HepG2 (cell line): ENCODE measurements around the gene GLIPR1L2. TPM values are rescaled to one million over a fixed set of nuclear protein-coding genes. Genes with fewer than 3 reads are reported as not detected.

Experiments
- ATAC-seq: fragments of 200-7000 bp; cut with Tn5 transposase; 3 replicates; pipeline ENCODE4 v1.9.1; 2020; ENCODE audit warnings: mild to moderate bottlenecking, moderate library complexity
- BruUV-seq: library from RNA; stranded (reverse); fragments of 400-500 nt; replicated peaks from 2 replicates; lab custom pipeline; 2021; lab: Mats Ljungman, UMichigan
- CTCF ChIA-PET: fragments of 300-600 bp; formaldehyde crosslinking; extraction: SDS; loops from one replicate; lab custom pipeline; 2021; ENCODE audit warnings: low total read pairs, inconsistent platforms, low intra/inter-chr PET ratio; lab: Yijun Ruan, JAX
- POLR2A ChIA-PET: fragments of 350-600 bp; sonication (Branson Sonifier 250); formaldehyde crosslinking; loops from one replicate; lab custom pipeline; 2020; ENCODE audit warnings: antibody characterized with exemption, inconsistent platforms; lab: Yijun Ruan, JAX
- DNase-seq: peaks from one replicate; pipeline ENCODE4 v3.0.0-alpha.2; 2015; ENCODE audit warnings: low spot score
- FAIRE-seq: peaks from 3 replicates; lab custom pipeline; 2011; peaks lifted over from hg19 to GRCh38; lab: Jason Lieb, UNC
- H2AFZ ChIP-seq: one replicate; pipeline ENCODE4 v1.6.1; 2011; ENCODE audit warnings: low read length, inconsistent platforms
- H3K27ac ChIP-seq: fragments of 300-600 bp; 3 replicates; pipeline ENCODE4 v1.8.0; 2011; ENCODE audit warnings: mixed run types, mild to moderate bottlenecking, mixed read lengths, low read length, inconsistent platforms; ENCODE audit not compliant: insufficient read depth; ENCODE audit errors: extremely low read length
- H3K27me3 ChIP-seq, 2 experiments: fragments of 200-600 bp in 1 of 2; 2 replicates in 1 of 2; 3 replicates in 1 of 2; pipeline versions ENCODE4 v1.6.0 to v1.8.0; 2011; ENCODE audit warnings: low read length in 2 of 2, mild to moderate bottlenecking in 2 of 2, moderate library complexity in 2 of 2, inconsistent platforms in 1 of 2; ENCODE audit not compliant: insufficient read depth in 2 of 2, control insufficient read depth in 1 of 2
- H3K36me3 ChIP-seq, 2 experiments: fragments of 200-600 bp in 1 of 2; replicated peaks in 1 of 2; 2 replicates in 1 of 2; 3 replicates in 1 of 2; pipeline versions ENCODE4 v1.5.1 to v1.8.0; 2011; ENCODE audit warnings: low read length in 2 of 2, inconsistent platforms in 1 of 2; ENCODE audit not compliant: insufficient read depth in 2 of 2, control insufficient read depth in 1 of 2
- H3K4me1 ChIP-seq: 2 replicates; pipeline ENCODE4 v1.5.1; 2012; ENCODE audit warnings: low read length, inconsistent platforms; ENCODE audit not compliant: insufficient read depth
- H3K4me2 ChIP-seq: 2 replicates; pipeline ENCODE4 v1.6.0; 2011; ENCODE audit warnings: low read depth, low read length, inconsistent platforms
- H3K4me3 ChIP-seq, 3 experiments: fragments of 200-600 bp in 1 of 3; sonication (generic), shearing (Covaris generic) in 1 of 3; replicated peaks in 1 of 3; 2 replicates each; pipeline ENCODE4 v1.5.1; 2011 to 2016; ENCODE audit warnings: low read length in 3 of 3, inconsistent platforms in 2 of 3, low read depth in 2 of 3, mild to moderate bottlenecking in 2 of 3, control low read depth in 1 of 3, mixed read lengths in 1 of 3; ENCODE audit not compliant: insufficient read depth in 1 of 3
- H3K79me2 ChIP-seq: one replicate; pipeline ENCODE4 v1.6.1; 2011; ENCODE audit warnings: low read length, inconsistent platforms; ENCODE audit not compliant: insufficient read depth
- H3K9ac ChIP-seq: 2 replicates; pipeline ENCODE4 v1.6.0; 2011; ENCODE audit warnings: mild to moderate bottlenecking, low read depth, low read length, inconsistent platforms; ENCODE audit not compliant: insufficient read depth
- H3K9me3 ChIP-seq: 2 replicates; pipeline ENCODE4 v1.5.1; 2012; ENCODE audit warnings: mild to moderate bottlenecking, low read length
- H4K20me1 ChIP-seq: 2 replicates; pipeline ENCODE4 v1.6.0; 2011; ENCODE audit warnings: inconsistent platforms, mild to moderate bottlenecking, low read length, moderate library complexity; ENCODE audit not compliant: insufficient read depth
- FOXM1 ChIP-seq: sonication (generic); formaldehyde crosslinking; IDR thresholded peaks from 2 replicates; pipeline ENCODE4 v1.5.0; 2020; ENCODE audit warnings: missing genetic modification reagents
- JUND ChIP-seq: sonication (generic); formaldehyde crosslinking; IDR thresholded peaks from 2 replicates; pipeline ENCODE4 v1.8.0; 2022; ENCODE audit warnings: mild to moderate bottlenecking, missing genetic modification reagents
- PHF20 ChIP-seq: sonication (generic); formaldehyde crosslinking; IDR thresholded peaks from 2 replicates; pipeline ENCODE4 v1.5.0; 2020; ENCODE audit warnings: mild to moderate bottlenecking, missing genetic modification reagents
- RARG ChIP-seq: sonication (generic); formaldehyde crosslinking; IDR thresholded peaks from 2 replicates; pipeline ENCODE4 v1.4.0; 2020; ENCODE audit warnings: low read depth, mild to moderate bottlenecking, missing genetic modification reagents
- ZBTB21 ChIP-seq: sonication (generic); formaldehyde crosslinking; IDR thresholded peaks from 2 replicates; pipeline ENCODE4 v1.4.0; 2020; ENCODE audit warnings: missing genetic modification reagents
- WGBS: methylation state at CpG from one replicate; pipeline ENCODE4 v1.1.6; 2017; ENCODE audit warnings: low lambda C conversion rate; 5-methylcytosine and 5-hydroxymethylcytosine counted together
- in situ Hi-C: cut with HindIII; loops from 2 replicates; pipeline ENCODE4 v1.10.0; 2017; ENCODE audit warnings: low pct_unique_long_range_greater_than_20kb; ENCODE audit not compliant: extremely low pct_ligation_motif_present
- intact Hi-C: fragments of 100-400 bp; cut with micrococcal nuclease; formaldehyde crosslinking; loops from one replicate; pipeline ENCODE4 v1.10.0; 2022; ENCODE audit not compliant: unreplicated experiment
- polyA plus RNA-seq, 8 experiments: library from polyadenylated mRNA; depleted of rRNA in 3 of 8; stranded (reverse) in 7 of 8; unstranded in 1 of 8; fragments of >200 nt; fragmentation: Illumina TruSeq in 4 of 8; extraction: Trizol in 4 of 8; gene quantifications; 2 replicates each; pipeline versions ENCODE4 v1.2.1 to v1.2.3, GENCODE V29; 2011 to 2016; ENCODE audit warnings: low read depth in 4 of 8, missing spikeins in 1 of 8, mixed read lengths in 1 of 8; ENCODE audit not compliant: insufficient read depth in 1 of 8
- total RNA-seq, 5 experiments: library from RNA; depleted of rRNA; stranded (reverse); fragments of >200 nt; fragmentation: Illumina TruSeq; extraction: Trizol; gene quantifications; 2 replicates each; pipeline ENCODE4 v1.2.3, GENCODE V29; 2016; ENCODE audit warnings: low read depth in 1 of 5
- TF ChIP-seq, protein P1 (sequence below): conservative IDR thresholded peaks from 2 replicates; pipeline ENCODE4 v1.6.1; 2018; ENCODE audit warnings: missing genetic modification reagents
- TF ChIP-seq, protein P2 (sequence below): sonication (generic); formaldehyde crosslinking; IDR thresholded peaks from 2 replicates; pipeline ENCODE4 v1.5.0; 2020; ENCODE audit warnings: mild to moderate bottlenecking, missing genetic modification reagents
- TF ChIP-seq, protein P3 (sequence below): sonication (generic); formaldehyde crosslinking; IDR thresholded peaks from 2 replicates; pipeline ENCODE4 v1.4.0; 2020; ENCODE audit warnings: missing genetic modification reagents
- TF ChIP-seq, protein P4 (sequence below): sonication (generic); formaldehyde crosslinking; conservative IDR thresholded peaks from 2 replicates; pipeline ENCODE4 v1.4.0; 2020; ENCODE audit warnings: mild to moderate bottlenecking, missing genetic modification reagents, moderate library complexity

The GLIPR1L2 gene
- total and polyA plus RNA-seq, 2 of the 13 experiments (the other 11 are each of a cell fraction or from before 2014, with no cell fraction given): not detected

DNA sequence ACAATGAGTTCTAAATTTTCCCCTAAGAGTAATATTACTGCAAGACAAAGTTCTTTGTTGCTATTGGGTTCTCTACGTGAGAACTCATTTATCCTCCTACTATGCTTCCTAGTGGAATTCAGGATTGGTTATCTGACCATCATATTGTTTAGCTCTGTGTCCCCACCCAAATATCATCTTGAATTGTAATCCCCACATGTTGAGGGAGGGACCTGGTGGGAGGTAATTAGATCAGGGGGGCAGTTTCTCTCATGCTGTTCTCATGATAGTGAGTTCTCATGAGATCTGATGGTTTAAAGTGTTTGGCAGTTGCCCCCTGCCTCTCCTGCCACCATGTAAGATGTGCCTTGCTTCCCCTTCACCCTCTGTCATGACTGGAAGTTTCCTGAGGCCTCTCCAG, 36.6 kb downstream of the GLIPR1L2 start:
- no peak for FAIRE-seq

More for the DNA sequence above, 36.6 kb downstream of the GLIPR1L2 start:
- Histone ChIP-seq H3K4me2 (no peak overlapping the region), H3K9me3 (peaks cover 11% of the 10 kb centered on the region), H3K27me3 (no peaks in the 10 kb centered on the region), H3K36me3 (no peaks in the 10 kb centered on the region), H3K4me3 (no peak overlapping the region), H3K27ac (no peak overlapping the region), H2AFZ (no peak overlapping the region), H3K79me2 (no peaks in the 10 kb centered on the region), H3K9ac (no peak overlapping the region), H4K20me1 (no peaks in the 10 kb centered on the region), H3K4me1 (no peaks in the 10 kb centered on the region)
- ChIA-PET CTCF (no interaction called here), POLR2A (no interaction called here)
- DNase-seq: no peak
- ATAC-seq: no peak
- intact Hi-C loops: no loop called here
- 0% methylated on average over 1 of the region's 1 CpG for WGBS
- TF ChIP-seq PHF20 (CRISPR knock-in tag): no peak
- TF ChIP-seq RARG (CRISPR knock-in tag): no peak
- TF ChIP-seq, protein P1, sequence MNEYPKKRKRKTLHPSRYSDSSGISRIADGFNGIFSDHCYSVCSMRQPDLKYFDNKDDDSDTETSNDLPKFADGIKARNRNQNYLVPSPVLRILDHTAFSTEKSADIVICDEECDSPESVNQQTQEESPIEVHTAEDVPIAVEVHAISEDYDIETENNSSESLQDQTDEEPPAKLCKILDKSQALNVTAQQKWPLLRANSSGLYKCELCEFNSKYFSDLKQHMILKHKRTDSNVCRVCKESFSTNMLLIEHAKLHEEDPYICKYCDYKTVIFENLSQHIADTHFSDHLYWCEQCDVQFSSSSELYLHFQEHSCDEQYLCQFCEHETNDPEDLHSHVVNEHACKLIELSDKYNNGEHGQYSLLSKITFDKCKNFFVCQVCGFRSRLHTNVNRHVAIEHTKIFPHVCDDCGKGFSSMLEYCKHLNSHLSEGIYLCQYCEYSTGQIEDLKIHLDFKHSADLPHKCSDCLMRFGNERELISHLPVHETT: no peak
- no peak for TF ChIP-seq FOXM1
- TF ChIP-seq, protein P2, sequence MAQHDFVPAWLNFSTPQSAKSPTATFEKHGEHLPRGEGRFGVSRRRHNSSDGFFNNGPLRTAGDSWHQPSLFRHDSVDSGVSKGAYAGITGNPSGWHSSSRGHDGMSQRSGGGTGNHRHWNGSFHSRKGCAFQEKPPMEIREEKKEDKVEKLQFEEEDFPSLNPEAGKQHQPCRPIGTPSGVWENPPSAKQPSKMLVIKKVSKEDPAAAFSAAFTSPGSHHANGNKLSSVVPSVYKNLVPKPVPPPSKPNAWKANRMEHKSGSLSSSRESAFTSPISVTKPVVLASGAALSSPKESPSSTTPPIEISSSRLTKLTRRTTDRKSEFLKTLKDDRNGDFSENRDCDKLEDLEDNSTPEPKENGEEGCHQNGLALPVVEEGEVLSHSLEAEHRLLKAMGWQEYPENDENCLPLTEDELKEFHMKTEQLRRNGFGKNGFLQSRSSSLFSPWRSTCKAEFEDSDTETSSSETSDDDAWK: no peak
- TF ChIP-seq JUND (CRISPR knock-in tag): no peak
- TF ChIP-seq, protein P3, sequence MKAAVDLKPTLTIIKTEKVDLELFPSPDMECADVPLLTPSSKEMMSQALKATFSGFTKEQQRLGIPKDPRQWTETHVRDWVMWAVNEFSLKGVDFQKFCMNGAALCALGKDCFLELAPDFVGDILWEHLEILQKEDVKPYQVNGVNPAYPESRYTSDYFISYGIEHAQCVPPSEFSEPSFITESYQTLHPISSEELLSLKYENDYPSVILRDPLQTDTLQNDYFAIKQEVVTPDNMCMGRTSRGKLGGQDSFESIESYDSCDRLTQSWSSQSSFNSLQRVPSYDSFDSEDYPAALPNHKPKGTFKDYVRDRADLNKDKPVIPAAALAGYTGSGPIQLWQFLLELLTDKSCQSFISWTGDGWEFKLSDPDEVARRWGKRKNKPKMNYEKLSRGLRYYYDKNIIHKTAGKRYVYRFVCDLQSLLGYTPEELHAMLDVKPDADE (CRISPR knock-in tag): no peak
- no peak for TF ChIP-seq ZBTB21
- TF ChIP-seq, protein P4, sequence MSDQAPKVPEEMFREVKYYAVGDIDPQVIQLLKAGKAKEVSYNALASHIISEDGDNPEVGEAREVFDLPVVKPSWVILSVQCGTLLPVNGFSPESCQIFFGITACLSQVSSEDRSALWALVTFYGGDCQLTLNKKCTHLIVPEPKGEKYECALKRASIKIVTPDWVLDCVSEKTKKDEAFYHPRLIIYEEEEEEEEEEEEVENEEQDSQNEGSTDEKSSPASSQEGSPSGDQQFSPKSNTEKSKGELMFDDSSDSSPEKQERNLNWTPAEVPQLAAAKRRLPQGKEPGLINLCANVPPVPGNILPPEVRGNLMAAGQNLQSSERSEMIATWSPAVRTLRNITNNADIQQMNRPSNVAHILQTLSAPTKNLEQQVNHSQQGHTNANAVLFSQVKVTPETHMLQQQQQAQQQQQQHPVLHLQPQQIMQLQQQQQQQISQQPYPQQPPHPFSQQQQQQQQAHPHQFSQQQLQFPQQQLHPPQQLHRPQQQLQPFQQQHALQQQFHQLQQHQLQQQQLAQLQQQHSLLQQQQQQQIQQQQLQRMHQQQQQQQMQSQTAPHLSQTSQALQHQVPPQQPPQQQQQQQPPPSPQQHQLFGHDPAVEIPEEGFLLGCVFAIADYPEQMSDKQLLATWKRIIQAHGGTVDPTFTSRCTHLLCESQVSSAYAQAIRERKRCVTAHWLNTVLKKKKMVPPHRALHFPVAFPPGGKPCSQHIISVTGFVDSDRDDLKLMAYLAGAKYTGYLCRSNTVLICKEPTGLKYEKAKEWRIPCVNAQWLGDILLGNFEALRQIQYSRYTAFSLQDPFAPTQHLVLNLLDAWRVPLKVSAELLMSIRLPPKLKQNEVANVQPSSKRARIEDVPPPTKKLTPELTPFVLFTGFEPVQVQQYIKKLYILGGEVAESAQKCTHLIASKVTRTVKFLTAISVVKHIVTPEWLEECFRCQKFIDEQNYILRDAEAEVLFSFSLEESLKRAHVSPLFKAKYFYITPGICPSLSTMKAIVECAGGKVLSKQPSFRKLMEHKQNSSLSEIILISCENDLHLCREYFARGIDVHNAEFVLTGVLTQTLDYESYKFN: no peak
- BruUV-seq: no TSS peak
- in situ Hi-C loops: no loop called here
